ENCODE results near the gene BBLN.

Gene BBLN

DNA sequence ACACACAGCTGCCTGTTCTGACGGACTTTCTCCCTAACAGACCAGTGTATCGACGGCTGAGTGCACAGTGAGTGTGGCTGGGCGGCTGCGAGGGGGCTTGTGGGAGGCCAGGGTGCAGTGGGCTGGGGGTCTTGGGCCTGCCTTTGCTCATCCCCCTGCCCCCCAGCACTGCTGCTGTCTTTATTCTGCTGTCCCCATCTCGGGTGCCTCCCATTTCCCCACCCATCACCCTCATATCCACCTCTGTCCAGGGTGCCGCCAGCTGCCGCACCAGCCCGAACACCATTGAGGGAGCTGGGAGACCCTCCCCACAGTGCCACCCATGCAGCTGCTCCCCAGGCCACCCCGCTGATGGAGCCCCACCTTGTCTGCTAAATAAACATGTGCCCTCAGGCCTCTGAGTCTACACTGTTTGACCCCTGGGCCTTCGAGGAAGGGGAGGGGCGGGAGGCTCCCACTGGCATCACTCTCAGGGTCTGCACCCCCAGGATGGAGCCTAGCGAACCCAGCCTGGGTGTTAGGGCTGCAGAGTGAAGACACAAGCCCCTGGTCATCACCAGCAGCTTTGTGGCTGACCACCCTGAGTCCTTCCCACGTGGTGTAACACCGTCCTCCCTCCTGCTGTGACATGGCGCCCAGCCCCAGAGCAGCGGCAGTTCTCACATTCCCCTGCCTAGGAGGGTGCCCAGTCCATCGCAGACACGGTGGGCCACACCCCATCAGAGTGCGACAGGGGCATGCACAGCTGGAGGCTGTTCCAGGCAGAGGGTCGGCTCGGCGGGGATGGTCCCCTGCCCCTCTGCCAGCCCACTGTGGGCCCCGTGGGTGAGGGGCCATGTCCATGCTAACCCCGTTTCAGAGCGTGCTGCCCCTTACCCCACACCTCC is 6.8 kb upstream of the BBLN start:
- H3K4me3 ChIP-seq (ENCODE audit: low read depth, low read length) = no peak overlapping the region
- no peak for DNase-seq (ENCODE audit: low read depth)
- TF ChIP-seq, protein P1, sequence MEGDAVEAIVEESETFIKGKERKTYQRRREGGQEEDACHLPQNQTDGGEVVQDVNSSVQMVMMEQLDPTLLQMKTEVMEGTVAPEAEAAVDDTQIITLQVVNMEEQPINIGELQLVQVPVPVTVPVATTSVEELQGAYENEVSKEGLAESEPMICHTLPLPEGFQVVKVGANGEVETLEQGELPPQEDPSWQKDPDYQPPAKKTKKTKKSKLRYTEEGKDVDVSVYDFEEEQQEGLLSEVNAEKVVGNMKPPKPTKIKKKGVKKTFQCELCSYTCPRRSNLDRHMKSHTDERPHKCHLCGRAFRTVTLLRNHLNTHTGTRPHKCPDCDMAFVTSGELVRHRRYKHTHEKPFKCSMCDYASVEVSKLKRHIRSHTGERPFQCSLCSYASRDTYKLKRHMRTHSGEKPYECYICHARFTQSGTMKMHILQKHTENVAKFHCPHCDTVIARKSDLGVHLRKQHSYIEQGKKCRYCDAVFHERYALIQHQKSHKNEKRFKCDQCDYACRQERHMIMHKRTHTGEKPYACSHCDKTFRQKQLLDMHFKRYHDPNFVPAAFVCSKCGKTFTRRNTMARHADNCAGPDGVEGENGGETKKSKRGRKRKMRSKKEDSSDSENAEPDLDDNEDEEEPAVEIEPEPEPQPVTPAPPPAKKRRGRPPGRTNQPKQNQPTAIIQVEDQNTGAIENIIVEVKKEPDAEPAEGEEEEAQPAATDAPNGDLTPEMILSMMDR (IDR thresholded peaks at IDR 0.05; ENCODE audit: control insufficient read depth, extremely low read depth, insufficient read depth) = no peak

DNA sequence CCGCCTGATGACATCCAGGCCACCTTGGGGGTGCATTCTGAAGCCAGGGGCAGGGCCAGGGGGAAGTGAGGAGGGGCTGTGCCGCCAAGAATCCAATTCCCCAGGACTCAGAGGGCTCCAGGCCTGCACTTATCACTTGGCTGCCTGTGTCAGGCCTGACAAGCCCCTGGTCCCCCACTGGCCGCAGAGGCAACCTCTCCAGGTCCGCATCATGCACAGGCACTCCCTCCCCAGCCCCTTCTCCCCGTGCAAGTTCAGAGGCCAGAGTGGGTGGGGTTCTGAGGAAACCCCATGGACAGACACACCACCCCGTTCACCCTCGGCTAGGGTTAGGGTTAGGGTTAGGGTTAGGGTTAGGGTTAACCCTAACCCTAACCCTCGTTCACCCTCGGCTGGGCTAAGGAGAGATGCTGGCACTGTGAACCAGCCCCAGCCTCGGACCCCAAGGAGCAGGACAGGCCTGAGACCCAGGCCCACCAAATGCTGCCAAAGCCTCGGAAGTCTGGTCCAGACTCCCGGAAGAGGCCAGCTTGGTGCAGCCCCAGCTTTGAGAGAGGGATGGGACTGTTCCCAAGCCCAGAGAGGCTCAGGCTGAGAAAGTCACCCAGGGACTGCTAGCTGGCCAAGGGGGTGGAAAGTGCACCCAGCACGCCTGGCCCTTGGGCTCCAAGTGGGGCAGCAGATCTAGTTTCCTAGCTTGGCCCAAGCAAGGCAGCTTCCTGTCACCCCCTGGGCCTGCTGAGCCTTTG is 5.9 kb upstream of the BBLN start:
- TF ChIP-seq, protein P1 (IDR thresholded peaks at IDR 0.05; ENCODE audit: control insufficient read depth, extremely low read depth, insufficient read depth) = no peak
- H3K4me3 ChIP-seq (ENCODE audit: low read depth, low read length) = no peak overlapping the region
- no peak for DNase-seq (ENCODE audit: low read depth)

DNA sequence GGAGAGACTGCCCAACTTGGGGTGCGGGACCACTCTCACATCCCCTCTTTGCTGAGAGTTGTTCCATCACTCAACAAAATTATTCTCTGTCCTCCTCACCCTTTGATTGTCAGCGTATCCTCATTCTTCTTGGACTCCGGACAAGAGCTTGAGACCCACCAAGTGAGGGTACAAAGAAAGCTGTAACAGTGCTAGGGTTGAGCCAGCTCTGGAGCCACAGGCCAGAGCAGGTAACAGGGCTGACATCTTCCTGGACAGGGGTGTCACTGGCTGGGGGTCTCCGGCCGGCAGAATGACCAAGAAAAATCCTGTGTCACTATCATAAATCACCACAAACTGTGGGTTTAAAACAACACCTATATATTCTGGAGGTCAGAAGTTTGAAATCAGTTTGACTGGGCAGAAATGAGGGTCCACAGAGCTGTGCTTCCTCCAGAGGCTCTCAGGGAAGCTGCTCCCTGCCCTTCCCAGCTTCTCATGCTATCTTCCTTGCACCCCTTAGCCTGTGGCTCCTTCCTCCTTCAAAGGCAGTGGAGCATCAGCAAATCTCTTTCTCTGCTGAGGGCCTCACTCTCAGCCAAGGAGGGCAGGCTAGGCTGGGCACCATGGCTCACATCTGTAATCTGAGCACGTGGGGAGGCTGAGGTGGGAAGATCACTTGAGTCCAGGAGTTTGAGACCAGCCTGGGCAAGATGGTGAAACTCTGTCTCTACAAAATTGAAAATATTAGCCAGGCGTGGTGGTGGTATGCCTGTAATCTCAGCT is 4.1 kb upstream of the BBLN start:
- TF ChIP-seq, protein P1 (IDR thresholded peaks at IDR 0.05; ENCODE audit: control insufficient read depth, extremely low read depth, insufficient read depth) = no peak
- DNase-seq (ENCODE audit: low read depth) = no peak
- no peak overlapping the region for H3K4me3 ChIP-seq (ENCODE audit: low read depth, low read length)

DNA sequence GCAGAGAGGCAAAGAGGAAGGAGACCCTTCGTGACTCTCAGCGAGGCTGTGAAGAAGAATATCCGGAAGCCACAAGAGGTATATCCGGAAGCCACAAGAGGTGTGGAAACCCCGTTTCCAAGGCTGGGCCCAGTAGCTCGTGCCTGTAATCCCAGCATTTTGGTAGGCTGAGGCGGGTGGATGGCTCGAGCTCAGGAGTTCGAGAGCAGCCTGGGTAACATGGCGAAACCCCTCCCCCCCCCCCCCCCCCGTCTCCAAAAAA is 612 bp upstream of the BBLN start:
- TF ChIP-seq, protein P1 (IDR thresholded peaks at IDR 0.05; ENCODE audit: control insufficient read depth, extremely low read depth, insufficient read depth) = no peak
- H3K4me3 ChIP-seq (ENCODE audit: low read depth, low read length) = peak overlapping the region; percentile 89
- no peak for DNase-seq (ENCODE audit: low read depth)

DNA sequence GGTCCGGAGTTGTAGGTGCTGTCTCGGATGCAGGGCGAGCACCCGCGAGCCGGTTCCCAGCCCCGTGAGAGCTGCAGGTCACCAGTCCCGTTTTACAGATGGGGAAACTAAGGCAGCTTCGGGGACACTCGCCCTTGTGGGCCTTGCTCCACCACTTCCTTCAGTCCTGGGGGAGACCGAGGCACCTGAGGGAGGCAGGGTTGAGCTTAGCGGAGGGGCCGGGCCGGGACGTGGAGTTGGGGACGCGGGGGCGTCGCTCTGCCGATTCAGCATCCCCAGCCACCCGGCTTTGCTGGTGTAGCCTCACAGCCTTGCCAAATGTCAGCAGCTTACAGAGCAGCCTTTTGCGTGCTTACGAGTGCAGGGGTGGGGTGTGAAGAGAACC is 530 bp downstream of the BBLN start:
- H3K4me3 ChIP-seq (ENCODE audit: low read depth, low read length) = peak overlapping the region; percentile 89
- no peak for DNase-seq (ENCODE audit: low read depth)
- TF ChIP-seq, protein P1 (IDR thresholded peaks at IDR 0.05; ENCODE audit: control insufficient read depth, extremely low read depth, insufficient read depth) = no peak

DNA sequence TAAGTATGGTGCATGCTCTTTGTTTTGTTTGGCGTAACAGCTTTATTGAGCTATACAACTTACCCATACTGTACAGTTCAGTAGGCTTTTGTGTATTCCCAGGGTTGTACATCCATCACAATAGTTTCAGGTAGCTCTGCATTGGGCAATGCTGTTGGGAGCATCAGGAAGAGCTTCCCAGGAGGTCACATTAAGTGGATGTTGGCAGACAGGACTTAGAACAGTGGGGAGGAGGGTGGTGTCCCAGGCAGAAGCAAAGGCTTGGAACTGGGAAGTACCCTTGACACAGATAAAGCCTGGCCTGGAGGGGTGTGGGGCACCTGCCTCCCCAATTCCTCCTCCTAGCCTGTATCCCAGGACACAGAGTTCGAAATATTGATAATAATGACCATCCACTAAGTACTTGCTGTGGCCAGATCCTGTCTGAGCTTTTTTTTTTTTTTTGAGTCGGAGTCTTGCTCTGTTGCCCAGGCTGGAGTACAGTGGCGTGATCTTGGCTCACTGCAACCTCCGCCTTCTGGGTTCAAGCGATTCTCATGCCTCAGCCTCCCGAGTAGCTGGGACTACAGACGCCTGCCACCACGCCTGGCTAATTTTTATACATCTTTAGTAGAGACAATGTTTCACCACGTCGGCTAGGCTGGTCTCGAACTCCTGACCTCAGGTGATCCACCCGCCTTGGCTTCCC is 1.3 kb downstream of the BBLN start:
- H3K4me3 ChIP-seq (ENCODE audit: low read depth, low read length) = peak overlapping the region; percentile 89
- TF ChIP-seq, protein P1 (IDR thresholded peaks at IDR 0.05; ENCODE audit: control insufficient read depth, extremely low read depth, insufficient read depth) = no peak
- DNase-seq (ENCODE audit: low read depth) = no peak
